Measurements from ENCODE around the gene SETD2.

The SETD2 gene

GRCh38 chr3:46971742-46972141 lies 192.2 kb downstream of the SETD2 start:
- Histone ChIP-seq H3K36me3 (no peaks in the 10 kb centered on the region), H3K4me1 (peaks cover 0 to 84% (median 55%) of the 10 kb centered on the region in 4 donors), H3K9me3 (no peaks in the 10 kb centered on the region), H3K27me3 (no peaks in the 10 kb centered on the region), H3K4me3 (no peak overlapping the region), H3K27ac (no peak overlapping the region)
- intact Hi-C loops (cut with DNase I; ENCODE audit: low total_unique reads): no loop called here
- no peak for DNase-seq
- TF ChIP-seq, protein P1, sequence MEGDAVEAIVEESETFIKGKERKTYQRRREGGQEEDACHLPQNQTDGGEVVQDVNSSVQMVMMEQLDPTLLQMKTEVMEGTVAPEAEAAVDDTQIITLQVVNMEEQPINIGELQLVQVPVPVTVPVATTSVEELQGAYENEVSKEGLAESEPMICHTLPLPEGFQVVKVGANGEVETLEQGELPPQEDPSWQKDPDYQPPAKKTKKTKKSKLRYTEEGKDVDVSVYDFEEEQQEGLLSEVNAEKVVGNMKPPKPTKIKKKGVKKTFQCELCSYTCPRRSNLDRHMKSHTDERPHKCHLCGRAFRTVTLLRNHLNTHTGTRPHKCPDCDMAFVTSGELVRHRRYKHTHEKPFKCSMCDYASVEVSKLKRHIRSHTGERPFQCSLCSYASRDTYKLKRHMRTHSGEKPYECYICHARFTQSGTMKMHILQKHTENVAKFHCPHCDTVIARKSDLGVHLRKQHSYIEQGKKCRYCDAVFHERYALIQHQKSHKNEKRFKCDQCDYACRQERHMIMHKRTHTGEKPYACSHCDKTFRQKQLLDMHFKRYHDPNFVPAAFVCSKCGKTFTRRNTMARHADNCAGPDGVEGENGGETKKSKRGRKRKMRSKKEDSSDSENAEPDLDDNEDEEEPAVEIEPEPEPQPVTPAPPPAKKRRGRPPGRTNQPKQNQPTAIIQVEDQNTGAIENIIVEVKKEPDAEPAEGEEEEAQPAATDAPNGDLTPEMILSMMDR (IDR thresholded peaks at IDR 0.05): no peak

DNA sequence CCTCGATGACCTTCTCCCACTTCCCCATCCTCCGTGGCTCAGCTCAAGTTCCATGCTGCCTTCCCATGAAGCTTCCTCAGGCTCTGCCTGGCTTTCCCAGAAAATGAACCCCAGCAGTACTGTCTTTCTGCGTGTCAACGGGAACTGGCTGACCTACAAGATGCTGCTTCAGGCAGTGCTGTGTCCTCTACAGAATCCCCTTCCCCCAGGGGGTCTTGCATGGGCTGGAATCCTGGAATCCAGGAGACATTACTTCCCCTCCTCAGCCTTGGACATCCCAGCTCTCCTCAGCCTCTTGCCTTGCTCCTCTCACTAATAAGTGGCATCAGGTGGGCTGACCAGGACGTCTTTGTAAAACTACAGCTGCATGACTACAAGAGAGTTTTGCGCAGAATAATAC lies 192.8 kb downstream of the SETD2 start:
- no peak overlapping the region for H3K27ac ChIP-seq
- no peaks in the 10 kb centered on the region for H3K27me3 ChIP-seq
- TF ChIP-seq, protein P1 (IDR thresholded peaks at IDR 0.05): no peak
- DNase-seq: no peak
- intact Hi-C loops (cut with DNase I; ENCODE audit: low total_unique reads): no loop called here
- H3K4me1 ChIP-seq: peaks cover 0 to 90% (median 59%) of the 10 kb centered on the region in 4 donors
- H3K9me3 ChIP-seq: no peaks in the 10 kb centered on the region
- no peak overlapping the region for H3K4me3 ChIP-seq
- no peaks in the 10 kb centered on the region for H3K36me3 ChIP-seq

DNA sequence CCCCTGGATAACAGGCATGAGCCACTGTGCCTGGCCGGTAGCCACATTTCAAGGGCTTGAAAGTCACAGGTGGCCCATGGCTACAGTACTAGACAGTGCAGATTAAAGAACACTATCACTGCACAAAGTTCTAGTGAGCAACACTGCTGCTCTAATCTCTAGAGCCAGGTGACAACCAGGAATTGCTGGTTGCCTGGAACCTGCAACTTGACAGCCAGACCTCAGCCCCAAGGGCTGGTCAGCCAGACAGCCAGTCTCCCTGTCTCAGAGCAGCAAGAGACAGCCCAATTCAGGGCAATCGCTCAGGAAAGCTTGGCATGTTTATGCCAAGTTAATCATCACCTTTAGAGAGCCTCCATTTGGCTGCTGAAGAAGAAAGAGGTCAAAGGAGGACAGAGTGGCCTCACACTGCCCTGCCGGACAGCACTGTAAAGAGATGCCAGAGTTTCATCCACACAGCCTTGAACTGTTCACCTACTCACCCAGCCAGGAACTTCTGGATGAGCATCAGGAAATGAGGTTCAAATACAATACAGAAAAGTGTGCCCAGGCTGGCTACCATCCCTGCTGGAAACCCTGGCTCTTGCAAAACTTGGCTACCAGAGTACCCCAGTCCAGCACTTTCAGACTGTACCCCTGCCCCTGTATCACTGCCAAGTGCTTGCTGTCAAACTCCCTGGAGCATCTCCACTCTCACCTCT lies 193.4 kb downstream of the SETD2 start:
- peaks cover 0 to 91% (median 63%) of the 10 kb centered on the region in 4 donors for H3K4me1 ChIP-seq
- H3K27ac ChIP-seq: no peak overlapping the region
- intact Hi-C loops (cut with DNase I; ENCODE audit: low total_unique reads): no loop called here

GRCh38 chr3:46968783-46969428 lies 195.0 kb downstream of the SETD2 start:
- peak in 1 of 2 donors; percentile 33 for DNase-seq
- Histone ChIP-seq H3K9me3 (no peaks in the 10 kb centered on the region), H3K4me1 (peaks cover 0 to 82% (median 50%) of the 10 kb centered on the region in 4 donors), H3K27me3 (no peaks in the 10 kb centered on the region), H3K36me3 (peaks cover 0 to 8% (median 0%) of the 10 kb centered on the region in 3 donors), H3K27ac (no peak overlapping the region), H3K4me3 (no peak overlapping the region)
- TF ChIP-seq, protein P1 (IDR thresholded peaks at IDR 0.05): no peak
- intact Hi-C loops (cut with DNase I; ENCODE audit: low total_unique reads): no loop called here

More for the DNA sequence above, 193.4 kb downstream of the SETD2 start:
- Histone ChIP-seq H3K4me3 (no peak overlapping the region), H3K27me3 (no peaks in the 10 kb centered on the region), H3K36me3 (peaks cover 0 to 2% (median 0%) of the 10 kb centered on the region in 3 donors), H3K9me3 (no peaks in the 10 kb centered on the region)
- DNase-seq: no peak
- TF ChIP-seq, protein P1 (IDR thresholded peaks at IDR 0.05): no peak

GRCh38 chr3:46966811-46967210 lies 197.1 kb downstream of the SETD2 start:
- Histone ChIP-seq H3K27me3 (no peaks in the 10 kb centered on the region), H3K4me1 (peaks cover 0 to 69% (median 46%) of the 10 kb centered on the region in 4 donors), H3K9me3 (no peaks in the 10 kb centered on the region), H3K27ac (no peak overlapping the region), H3K4me3 (no peak overlapping the region), H3K36me3 (peaks cover 0 to 8% (median 3%) of the 10 kb centered on the region in 3 donors)
- DNase-seq: no peak
- TF ChIP-seq, protein P1 (IDR thresholded peaks at IDR 0.05): no peak
- intact Hi-C loops (cut with DNase I; ENCODE audit: low total_unique reads): no loop called here
